ENCODE data around the gene MSH5.
A peak's percentile ranks its signal among the peaks of the same experiment; 100 is the strongest.

MSH5 gene

DNA sequence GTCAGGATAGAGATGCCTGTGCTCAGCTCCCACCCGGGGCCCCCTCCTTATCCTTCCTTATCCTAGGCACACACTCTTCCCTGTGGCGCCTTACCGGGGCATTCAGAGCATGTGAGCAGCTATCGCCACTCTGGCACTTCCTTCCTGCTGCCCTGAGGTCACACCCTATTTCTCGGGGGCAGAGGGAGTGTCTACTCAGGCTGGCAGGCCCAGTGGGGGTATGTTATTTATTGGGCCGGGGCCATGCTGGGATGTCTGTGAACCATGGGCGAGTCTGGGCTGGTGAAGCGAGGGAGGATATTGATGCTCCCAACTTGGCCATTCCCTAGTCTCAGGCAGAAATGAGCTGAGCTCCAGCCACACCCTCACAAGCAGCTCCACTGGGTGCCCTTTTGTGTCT lies 28.6 kb upstream of the MSH5 start:
- FAIRE-seq = no peak
- DNase-seq (ENCODE audit: insufficient read length, low spot score) = no peak

DNA sequence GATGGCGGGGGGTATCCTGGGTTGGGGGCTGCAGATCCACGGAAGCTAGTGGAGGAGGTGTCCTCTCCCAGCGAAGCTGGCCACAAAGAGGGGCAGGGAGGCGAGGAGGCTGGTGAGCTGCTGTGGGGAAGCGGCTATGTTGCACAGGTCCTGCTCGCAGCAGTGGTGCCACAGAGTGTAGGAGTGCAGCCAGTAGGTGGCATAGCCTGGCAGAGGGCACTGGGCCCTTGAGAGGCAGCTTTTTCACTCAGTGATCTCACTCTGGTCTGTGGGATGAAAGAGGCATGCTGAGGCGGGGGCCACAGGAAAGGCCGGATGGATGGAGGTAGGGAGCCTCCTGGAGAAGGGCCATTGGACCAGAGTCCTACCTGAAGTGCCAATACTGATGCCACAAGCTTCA lies 27.5 kb upstream of the MSH5 start:
- DNase-seq (ENCODE audit: insufficient read length, low spot score) (no peak), FAIRE-seq (peak; percentile 54)

DNA sequence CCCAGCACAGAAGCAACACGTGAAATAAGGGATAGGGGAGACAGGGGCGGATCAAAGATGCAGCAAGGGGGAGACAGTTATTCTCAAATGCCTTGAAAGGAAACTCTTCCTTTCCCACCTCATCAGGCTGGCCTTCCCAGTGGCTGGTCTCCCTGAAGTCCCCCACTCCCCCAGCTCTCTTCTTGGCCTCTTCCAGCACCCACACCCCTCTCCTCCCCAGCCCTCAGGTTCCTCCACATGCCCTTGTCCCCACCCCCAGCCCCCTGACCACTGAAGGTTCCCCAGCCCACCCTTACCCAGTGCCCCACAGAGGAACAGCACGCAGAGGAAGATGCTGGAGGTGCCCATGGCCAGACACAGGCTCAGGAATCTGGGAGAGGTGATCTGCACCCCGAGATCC lies 26.3 kb upstream of the MSH5 start:
- FAIRE-seq (no peak), DNase-seq (ENCODE audit: insufficient read length, low spot score) (no peak)

DNA sequence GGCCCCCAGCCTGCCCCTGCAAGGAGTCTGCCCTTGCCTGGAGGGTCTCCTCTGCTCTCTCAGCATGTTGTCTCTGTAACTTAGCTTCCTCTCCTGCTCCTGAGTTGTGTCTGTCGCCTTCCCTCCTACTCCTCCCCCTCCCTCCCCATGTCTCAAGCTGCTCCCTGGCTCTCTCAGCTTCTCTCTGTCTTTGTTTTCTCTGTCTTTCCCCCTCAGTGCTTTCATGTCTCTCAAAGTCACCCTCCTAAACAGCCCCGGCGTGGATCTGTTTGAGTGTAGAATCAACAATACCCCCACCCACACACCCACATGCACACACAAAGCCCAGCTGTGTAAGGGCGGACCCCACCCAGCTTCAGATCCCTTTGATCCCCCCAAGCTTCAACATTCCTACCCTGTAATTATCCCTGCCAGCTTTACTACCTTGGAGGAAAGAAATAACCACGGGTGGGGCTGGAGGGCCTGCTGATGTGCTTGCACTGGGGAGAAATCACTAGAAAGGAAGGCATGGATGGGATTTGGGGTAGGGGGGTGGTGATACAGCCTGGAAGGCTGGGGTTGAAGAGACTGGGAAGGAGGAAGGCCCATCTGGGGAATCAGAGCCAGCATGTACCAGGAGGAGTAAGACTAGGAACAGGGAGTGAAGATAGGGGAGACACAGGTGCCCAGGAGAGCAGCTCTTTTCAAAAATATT lies 25.7 kb upstream of the MSH5 start:
- no peak for FAIRE-seq

DNA sequence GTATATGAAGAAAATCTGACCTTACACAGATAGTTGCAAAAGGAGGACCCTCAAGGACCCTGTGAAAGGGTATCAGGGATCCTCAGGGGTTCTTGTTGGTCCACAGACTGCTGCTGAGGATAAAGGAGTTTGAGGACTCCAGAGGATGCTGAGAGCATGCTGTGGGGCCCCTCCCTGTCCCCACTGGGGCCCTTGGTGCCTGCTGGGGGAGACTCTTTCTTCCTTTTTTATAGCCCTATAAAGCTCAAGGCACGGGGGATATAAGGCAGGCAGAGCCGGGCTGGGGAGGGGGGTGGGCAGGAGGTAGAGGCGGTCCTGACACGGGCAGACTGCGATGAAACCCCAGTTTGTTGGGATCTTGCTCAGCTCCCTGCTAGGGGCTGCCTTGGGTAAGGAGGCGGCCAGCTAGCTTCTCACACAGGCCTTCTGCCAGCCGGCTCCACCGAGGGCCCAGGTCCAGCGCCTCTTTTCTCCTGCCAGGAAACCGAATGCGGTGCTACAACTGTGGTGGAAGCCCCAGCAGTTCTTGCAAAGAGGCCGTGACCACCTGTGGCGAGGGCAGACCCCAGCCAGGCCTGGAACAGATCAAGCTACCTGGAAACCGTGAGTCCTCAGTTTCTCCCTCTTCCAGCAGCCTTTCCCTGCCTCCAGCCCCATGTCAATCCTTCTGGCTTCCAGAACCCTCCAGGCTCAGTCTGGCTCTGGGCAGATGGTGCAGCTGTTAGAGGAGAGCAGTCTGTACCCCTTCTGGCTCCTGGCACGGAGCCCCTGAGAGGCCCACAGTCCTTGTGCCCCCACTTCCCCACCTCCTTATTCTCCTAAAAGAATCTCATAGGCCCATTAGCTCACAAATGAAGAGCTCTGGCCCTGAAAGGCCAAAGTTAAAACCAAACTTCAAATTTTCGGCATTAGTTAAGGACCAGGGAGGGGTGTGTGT lies 24.5 kb upstream of the MSH5 start, which contains the start of gene LY6G6D:
LY6G6D (plus strand) TSS at position 327 of the 937 bp plus-strand sequence; CDS start at position 335, 8 bp downstream.
- FAIRE-seq = no peak
- no peak for DNase-seq (ENCODE audit: insufficient read length, low spot score)

More for the DNA sequence above, 25.7 kb upstream of the MSH5 start:
- no peak for DNase-seq (ENCODE audit: insufficient read length, low spot score)

DNA sequence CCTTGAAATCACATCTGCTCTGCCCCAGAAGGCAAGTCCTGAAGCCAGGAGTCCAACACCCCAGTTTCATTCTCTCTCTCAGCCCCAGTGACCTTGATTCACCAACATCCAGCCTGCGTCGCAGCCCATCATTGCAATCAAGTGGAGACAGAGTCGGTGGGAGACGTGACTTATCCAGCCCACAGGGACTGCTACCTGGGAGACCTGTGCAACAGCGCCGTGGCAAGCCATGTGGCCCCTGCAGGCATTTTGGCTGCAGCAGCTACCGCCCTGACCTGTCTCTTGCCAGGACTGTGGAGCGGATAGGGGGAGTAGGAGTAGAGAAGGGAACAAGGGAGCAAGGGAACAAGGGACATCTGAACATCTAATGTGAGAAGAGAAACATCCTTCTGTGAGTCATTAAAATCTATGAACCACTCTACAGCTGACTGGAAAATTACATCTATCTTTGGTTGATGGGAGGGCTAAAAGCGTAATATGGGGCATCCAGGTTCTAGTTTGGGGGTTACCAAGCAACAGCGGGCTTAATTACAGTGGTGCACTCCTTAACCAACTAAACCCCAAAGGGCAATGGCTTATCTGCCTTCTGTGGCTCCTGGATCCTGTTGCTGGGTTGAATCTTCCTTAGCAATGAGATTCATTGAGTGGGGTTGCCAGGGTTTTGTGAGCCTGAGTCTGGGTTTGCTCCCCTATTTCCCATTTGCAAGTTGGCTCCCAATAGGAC lies 22.1 kb upstream of the MSH5 start:
- DNase-seq (ENCODE audit: insufficient read length, low spot score) (no peak), FAIRE-seq (peak; percentile 4)

DNA sequence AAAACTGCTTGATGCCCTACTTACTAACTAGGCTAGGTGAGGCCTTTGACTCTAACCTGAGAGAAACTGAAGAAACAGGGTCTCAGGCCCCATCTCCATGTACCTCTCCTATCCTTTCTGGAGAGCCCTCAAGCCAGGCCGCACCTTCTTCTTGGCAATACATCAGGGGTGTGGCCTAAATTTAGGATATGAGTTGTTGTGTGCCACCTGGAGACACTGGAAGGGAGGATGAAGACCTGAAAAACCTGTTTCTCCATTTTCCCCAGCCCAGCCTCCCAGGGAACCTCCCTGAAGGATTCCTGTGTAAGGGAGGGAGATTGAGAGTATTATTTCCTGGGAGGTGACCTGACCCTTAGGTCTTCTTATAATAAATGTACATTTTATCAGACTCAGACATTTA lies 21.5 kb upstream of the MSH5 start:
- DNase-seq (ENCODE audit: insufficient read length, low spot score) (no peak), FAIRE-seq (no peak)

DNA sequence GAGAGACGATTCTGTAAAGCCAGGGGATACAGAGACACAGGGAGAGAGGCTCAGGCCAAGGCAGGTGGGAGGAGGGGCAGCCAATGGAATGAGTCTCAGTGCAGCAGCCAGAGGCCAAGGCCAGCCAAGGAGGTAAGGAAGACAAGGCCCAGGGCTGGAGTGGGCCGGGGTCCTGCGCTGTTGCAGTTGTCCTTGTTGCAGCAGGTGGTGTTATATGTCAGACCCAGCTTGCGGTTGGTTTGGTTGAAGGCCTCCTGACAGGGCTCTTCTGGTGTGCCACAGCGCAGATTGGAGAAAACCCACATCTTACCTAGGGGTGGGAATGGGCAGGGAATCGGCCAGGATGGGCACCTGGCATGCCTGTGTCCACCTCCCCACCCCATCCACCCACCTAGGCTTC lies 20.8 kb upstream of the MSH5 start:
- FAIRE-seq = no peak

DNA sequence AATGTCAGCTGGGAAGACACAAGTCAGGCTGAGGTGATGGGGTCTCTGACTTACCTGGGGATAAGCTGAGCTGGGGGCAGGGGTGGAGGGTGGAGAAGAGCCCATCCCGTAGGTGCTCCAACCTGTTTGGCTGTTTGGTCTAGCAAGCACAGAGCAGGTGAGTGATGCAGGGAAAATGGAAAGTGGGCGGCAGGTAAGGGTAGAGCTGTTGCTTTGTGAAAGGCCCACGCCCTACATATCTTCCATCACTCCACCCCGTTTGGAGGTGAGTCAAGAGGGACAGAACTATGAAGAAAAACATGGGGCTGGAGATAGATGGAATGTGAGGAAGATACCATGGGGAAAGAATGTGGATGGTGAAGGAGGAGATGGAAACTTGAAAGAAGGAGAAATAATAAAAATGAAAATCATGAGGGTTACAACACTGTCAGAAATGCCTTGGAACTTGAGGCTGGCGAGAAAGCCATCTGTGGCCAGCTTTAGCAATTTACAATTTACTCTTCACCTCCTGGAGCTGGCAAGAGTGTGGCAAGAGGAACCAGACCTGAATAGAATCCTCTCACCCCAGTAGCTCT lies 19.5 kb upstream of the MSH5 start:
- DNase-seq (ENCODE audit: insufficient read length, low spot score) (no peak), FAIRE-seq (no peak)

More for the DNA sequence above, 20.8 kb upstream of the MSH5 start:
- DNase-seq (ENCODE audit: insufficient read length, low spot score) = no peak

DNA sequence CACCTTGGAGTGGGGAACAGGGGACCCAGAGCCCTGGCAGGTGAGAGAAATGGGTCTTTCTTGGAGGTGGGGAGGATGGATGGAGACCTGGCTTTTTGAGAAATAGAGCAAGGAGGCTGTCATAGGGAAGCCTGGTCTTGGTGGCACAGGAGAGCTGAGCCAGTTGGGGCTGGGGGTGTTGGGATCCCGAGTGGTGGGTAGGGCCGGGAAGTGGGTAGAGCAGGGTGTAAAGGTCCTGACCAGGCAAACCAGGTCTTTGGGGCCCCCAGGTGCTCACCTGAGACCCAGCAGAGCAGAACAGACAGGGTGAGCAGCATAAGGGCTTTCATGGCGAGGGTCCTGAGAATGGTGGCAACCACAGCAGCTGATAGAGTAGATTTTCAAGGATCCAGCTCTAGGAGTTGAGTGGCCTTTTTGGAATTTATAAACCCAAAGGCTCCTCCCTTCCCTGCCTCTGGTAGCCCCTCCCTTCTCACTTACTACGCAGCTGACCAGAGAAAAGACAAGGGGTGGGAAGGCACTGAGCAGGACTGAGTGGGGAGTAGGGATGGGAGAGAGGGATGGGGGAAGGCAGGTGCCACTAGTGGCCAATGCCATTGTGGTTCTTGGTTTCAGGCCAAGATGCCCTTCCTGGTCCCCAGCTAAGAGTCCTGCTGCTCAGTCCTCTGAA lies 18.3 kb upstream of the MSH5 start, which contains the start of gene LY6G6C:
LY6G6C (minus strand) TSS at position 396 of the 670 bp plus-strand sequence; CDS start at position 329, 67 bp downstream.
- FAIRE-seq (no peak), DNase-seq (ENCODE audit: insufficient read length, low spot score) (no peak)

DNA sequence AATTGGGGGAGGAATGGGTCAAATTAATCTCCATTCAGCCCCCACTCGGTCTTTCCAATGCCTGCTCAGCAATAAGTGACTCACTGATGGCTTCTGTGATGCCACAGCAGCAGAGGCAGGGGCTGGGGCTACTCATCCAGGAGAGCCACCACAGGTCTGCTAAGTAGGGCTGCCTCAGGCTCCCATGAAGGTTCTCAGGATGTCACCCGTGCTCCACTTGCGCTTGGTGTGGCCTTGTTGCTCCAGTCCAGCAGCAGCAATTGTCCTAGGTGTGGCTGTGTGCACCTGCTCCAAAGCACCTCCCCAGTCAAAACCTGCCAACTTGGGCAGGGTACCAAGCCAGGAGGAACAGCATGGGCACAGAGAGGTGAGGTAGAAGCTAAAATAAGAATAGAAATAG lies 17.6 kb upstream of the MSH5 start:
- FAIRE-seq (no peak), DNase-seq (ENCODE audit: insufficient read length, low spot score) (no peak)

DNA sequence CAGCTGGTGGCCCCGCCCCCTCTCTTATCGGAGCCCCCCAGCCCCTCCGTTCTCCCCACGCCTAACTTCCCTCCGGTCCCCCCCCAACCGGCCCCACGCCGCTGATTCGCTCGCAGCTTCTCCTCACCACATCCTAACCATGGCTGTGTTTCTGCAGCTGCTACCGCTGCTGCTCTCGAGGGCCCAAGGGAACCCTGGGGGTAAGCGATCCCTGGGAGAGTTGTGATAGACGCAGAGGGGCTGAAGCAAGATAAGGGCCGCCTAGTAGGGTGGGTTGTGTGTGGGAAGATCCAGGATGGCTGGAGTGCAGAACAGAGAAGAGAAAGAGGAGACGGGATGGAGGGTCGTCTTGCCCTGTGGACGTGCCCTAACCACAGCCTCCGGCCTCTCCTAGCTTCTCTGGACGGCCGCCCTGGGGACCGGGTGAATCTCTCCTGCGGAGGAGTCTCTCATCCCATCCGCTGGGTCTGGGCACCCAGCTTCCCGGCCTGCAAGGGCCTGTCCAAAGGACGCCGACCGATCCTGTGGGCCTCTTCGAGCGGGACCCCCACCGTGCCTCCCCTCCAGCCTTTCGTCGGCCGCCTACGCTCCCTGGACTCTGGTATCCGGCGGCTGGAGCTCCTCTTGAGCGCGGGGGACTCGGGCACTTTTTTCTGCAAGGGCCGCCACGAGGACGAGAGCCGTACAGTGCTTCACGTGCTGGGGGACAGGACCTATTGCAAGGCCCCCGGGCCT lies 16.4 kb upstream of the MSH5 start, which contains the start of gene MPIG6B:
MPIG6B (plus strand) TSS at position 129 of the 735 bp plus-strand sequence; CDS start at position 140, 11 bp downstream.
- no peak for DNase-seq (ENCODE audit: insufficient read length, low spot score)

DNA sequence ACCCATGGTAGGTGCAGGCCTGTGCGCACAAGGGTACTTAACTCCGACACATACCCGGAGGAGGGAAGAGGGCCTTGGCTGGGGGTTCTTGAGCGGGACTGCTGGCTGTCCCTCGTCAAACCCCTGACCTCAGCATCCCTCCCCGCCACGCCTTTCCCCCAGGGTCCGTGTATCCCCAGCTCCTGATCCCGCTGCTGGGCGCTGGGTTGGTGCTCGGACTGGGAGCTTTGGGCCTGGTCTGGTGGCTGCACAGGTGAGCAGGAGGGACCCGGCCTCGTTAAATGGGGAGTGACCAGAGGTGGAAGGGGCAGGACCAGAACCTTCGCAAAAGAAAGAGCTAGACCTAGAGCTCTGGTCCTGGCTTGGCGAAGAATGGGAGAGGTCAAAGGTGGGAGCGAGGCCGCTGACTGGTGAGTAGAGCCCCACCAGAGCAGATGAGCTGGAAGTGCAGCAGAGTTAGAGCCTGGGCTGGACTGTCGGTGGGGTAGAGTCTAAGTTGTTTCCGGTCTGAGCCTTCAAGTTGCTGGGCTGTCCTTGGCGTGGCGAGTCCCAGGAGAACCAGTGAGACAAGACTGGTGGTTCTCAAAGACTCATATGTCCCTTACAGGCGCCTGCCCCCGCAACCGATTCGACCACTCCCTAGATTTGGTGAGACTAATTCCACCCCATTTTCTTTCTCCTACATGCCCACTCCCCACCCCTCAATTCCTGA lies 15.7 kb upstream of the MSH5 start:
- FAIRE-seq (no peak), DNase-seq (ENCODE audit: insufficient read length, low spot score) (no peak)

More for the DNA sequence above, 16.4 kb upstream of the MSH5 start, which contains the start of gene MPIG6B:
- no peak for FAIRE-seq

DNA sequence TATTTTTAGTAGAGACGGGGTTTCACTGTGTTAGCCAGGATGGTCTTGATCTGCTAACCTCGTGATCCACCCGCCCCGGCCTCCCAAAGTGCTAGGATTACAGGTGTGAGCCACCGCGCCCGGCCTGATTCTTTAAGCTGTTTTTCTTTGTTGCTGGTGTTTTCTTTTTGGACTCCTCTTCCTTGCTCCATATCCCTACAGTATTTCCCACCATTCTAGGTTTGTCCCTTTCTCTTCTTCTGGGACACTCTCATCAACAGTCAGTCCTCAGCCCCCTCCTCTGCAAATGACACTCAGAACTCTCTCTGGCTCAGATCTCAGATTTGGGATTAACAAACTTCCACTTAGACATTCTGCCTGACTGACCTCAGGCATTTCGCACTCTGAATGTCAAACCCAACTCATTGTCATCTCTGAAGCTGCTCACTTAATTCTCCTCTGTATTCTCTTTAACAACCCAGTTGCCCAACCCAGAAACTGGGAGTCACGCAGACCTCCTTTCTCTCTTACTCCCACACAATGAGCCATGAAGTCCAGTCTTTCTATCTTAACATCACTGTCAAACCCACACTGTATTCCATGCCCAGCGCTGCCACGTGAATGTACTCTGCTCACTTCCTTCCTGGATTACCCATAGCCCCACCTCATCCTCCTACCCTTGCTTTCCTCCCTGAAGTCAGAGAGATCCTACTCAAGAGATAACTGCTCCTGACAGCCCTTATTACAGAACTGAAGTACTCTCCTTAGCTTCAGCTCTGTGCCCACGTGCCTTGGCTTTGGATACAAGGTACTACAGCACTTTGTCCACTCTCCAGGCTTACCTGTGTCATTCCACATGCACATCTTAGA lies 14.1 kb upstream of the MSH5 start:
- DNase-seq (ENCODE audit: insufficient read length, low spot score) (no peak), FAIRE-seq (no peak)

DNA sequence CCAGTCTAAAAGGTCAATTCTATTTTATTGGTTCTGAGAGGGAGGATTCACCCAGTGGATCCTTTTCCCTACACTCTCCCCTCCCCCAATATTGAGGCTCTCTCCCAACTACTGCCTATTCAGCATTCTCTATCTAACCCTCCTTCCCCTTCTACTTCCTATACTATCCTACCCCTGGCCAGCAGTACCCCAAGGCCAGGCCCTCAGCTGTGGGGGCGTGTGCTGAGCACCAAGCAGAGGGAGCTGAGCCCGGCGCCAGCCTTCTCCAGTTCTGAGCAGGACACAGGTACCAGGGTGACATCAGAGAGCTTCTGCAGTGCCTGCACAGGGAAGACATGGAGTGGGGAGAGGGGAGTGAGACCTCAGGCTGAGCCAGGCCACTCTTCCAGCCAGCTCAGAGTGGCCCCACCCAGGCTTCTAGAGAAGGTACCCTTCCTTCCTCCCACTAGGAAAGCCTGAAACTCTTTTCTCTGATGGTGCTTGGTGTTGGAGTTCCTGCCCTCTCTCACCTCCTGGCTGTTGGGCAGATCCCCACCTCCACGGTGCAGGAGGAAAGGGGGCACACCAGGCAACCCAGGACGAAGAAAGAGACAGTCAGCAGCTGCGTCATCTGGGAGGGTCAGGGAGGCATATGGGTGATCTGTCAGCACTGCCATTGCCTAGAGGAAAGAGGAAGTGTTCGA lies 12.6 kb upstream of the MSH5 start:
- DNase-seq (ENCODE audit: insufficient read length, low spot score) (no peak), FAIRE-seq (no peak)

DNA sequence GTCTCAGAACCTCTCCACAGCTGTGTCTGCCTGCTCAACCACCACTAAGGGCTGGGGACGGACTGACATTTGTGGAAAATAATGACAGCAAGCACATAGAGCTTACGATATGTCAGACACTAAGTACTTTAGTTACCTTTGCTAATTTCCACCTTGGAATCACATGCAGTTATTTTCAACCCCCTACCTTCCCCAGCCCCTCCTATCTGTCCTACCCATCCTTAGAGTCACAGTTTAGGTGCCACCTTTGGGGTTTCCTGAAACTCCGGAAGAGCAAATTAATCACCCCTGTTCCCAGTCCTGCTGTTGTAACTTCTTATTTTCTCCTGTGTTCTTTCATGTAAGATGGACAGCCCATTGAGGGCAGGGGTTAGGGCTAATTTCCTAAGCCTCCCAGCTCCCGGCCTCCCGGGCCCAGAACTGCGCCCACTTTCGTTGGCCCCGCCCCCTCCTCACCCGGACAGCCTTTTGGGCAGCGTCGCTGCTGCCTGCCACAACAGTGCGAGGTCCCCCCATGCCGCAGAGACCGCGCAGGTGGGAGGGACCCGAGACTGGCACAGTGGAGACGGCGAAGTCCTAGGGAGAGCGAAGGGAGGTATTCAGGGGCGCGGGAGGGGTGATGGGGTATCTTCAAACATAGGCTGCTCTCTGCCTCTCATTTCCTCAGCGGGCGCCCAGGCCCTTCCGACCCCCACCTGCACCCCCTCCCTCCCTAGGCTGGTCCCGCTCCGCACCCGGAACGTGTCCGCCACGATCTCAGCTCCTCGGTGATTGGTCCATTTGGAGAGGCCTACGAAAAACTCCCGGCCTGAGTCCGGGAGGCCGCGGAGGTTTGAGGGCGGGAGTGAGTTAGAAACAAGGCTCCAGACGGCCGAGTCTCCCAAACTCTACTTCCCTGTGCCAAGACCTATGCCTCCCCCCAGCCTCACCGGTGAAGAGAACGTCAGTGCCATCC lies 11.8 kb upstream of the MSH5 start:
- FAIRE-seq (no peak), DNase-seq (ENCODE audit: insufficient read length, low spot score) (no peak)

All from HTR-8/SVneo (cell line).